SIG-M5 (cell line): ENCODE data around the gene SPC24.
A peak's percentile ranks its signal among the peaks of the same experiment; 100 is the strongest.

Experiments used
- DNase-seq: peaks from one replicate; lab custom pipeline; 2025; lab: John Stamatoyannopoulos, UW

The SPC24 gene, protein sequence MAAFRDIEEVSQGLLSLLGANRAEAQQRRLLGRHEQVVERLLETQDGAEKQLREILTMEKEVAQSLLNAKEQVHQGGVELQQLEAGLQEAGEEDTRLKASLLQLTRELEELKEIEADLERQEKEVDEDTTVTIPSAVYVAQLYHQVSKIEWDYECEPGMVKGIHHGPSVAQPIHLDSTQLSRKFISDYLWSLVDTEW

DNA sequence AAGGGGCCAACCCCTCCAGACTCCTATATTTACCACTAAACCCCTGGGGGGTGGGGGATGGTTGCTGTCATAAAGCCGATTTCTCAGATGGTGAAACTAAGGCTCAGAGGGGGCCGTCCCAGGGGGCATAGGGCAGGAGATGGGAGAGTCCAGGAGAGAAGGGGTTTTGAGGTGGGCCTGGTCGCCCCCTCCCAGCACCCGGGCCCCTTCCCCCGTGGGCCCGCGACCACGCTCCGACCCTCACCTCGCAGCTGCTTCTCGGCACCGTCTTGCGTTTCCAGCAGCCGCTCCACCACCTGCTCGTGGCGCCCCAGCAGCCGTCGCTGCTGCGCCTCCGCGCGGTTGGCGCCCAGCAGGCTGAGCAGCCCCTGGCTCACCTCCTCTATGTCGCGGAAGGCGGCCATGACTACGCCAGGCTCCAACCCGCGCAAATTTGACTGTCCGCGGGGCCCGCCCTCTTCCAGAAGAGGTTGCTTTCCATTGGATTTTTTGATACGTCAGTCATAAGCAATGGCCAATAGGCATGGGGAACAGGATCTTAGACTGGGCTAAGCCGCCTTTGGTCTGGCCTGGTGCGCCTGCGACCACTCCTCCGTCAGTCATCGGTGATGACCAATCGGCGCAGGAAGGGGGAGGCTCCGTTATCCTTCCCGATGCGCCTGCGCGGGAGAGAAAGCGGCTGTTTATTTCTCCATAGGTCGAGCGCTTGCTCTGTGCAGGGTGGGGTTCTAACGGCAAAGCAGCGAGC is at the start of gene SPC24:
SPC24 (minus strand) TSS at position 410 of the 748 bp plus-strand sequence; CDS start at position 404, 6 bp downstream.
- peak; percentile 88 for DNase-seq

DNA sequence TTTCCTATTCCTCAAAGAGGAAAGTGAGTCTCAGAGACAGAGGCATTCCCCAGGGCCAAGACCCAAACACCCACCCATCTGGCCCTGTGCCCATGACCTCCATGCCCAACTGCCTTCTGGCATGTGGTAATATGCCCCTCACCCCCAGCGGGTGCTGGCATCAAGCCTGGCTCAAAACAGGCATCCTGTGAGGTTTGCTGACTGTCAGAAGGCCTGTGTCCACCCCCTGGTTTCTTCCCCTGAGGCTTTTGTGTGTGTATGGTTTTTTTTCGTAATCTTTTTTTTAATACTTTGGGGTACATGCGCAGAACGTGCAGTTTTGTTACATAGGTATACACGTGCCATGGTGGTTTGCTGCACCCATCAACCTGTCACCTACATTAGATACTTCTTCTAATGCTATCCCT is 49.4 kb upstream of the SPC24 start:
- DNase-seq, result no peak

DNA sequence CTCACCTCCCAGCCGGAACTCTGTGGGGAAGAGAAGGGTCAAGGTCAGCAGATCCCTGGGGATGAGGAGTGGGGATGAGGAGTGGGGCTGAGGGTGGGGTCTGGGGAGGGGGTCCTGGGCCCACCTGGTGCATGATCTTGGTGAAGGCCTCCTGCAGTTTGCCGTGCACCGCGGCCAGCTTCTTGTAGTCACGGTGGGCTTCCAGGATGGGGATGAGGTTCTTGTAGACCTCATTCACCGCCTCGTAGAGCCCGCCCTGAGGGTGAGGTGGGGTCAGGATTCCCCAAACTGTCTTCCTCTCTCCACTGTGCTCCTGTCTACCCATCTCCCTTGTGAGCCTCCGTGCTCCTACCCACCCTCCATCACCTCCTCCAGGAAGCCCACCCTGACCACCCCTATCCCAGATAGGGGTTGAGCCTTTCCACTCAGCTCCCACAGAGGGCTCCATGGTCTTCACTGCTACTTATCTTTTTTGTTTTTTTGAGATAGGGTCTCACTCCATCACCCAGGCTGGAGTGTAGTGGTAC is 48.6 kb upstream of the SPC24 start:
- DNase-seq, result no peak

DNA sequence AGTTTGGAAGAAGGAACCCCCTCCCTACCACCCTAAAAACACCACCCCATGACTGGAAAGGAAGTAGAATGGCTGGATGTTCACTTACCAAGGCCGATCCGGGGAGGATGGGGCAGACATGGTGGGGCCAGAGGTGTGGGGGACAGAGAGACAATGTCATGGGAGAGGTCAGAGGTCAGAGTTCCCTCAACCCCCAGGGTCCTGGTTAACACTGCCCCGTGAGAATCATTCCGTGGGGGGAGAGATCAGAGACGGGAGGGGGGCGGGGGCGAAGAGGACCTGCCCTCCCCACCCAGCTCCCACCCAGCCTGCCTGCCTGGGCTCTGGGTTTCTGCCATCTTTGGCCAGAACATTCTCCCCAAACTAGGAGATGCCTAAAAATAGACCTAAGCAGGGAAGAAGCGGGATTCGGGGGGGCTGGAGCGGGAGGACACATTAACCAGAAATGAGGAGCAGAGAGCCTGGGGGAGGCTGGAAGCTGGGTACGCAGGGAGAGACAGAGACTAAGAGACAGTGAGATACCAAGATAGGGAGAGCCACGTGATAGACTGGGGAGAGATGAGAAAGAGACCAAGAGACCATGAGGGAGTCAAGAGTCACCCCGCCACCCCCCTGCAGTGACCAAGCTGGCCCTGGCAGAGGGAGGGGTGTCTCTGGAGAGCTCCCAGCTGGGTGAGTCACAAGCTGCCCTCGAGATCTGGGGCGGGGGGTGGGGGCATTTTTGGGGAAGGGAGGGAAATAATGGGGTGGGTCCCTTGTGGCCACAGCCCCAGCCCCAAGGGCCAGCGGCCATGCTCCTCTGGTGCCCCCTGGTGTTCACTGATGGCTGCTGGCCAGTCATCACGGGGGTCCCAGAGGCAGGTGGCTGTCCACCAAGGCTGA is 47.9 kb upstream of the SPC24 start:
- no peak for DNase-seq

DNA sequence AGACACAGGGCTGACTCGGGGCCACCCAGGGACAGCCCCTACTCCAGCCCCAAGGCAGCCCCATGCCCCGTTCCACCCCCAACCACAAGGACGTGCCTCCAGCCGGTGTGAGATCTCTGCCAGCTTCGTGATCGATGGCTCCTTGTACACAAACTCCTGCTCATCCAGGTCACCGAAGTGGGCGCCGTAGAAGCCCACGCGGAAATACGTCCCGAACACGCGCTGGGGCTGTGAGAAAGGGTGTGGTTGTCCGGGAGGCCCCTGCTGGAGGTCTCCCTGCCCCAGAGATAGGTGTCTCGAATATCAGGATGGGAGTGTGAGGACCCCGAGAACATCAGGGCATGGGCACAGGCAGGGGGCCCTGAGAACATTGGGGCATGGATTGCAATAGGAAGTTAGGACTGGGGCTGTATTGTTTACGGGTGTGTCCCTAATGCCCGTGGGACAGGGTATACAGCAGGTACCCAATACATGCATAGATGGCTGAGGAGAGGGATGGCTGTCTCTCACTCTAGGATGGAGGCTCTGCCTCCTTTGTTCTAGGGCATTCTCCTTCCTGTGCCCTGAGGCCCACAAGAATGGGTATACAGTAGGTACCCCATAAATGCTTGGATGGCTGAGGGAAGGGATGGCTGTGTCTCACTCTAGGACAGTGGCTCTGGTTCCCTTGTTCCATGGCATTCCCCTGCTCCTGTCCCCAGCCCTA is 47.1 kb upstream of the SPC24 start:
- DNase-seq, result no peak

DNA sequence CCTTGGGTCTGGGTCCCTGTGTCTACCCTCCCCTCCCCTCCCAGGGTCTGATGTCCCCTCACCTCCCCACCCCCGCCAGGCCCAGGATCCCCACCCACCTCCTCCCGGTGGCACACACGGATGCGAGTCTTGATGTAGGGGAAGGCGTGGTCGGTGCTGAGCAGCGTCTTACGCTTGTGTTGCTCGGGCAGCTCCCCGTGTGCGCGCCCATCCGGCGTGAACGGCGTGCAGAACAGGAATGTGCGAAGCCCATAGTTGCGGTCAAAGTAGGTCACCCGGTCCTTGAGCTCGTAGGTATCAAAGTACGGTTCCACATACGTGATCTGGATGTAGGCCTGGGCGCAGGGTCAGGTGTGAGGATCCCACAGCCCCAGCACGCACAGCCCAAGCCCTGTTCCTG is 46.2 kb upstream of the SPC24 start:
- DNase-seq, result no peak

DNA sequence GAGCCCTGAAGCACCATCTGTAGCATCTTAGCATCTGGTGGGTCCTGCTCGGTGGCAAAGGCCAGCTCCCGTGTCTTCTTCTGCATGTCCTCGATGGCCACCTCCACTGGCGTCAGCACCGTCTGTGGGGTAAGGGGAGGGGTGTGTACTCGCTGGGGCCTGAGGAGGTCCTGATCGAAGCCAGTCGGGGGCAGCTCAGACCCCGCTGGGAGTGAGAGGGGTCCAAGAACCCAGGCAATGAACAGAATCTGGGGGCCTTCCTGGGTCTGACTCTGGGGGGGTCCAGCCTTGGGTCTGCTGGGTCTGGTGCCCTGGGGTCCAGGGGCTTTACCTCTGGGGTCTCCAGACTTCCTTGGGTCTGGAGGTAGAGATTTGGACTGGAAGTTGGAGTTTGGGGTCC is 45.3 kb upstream of the SPC24 start:
- DNase-seq, result no peak

DNA sequence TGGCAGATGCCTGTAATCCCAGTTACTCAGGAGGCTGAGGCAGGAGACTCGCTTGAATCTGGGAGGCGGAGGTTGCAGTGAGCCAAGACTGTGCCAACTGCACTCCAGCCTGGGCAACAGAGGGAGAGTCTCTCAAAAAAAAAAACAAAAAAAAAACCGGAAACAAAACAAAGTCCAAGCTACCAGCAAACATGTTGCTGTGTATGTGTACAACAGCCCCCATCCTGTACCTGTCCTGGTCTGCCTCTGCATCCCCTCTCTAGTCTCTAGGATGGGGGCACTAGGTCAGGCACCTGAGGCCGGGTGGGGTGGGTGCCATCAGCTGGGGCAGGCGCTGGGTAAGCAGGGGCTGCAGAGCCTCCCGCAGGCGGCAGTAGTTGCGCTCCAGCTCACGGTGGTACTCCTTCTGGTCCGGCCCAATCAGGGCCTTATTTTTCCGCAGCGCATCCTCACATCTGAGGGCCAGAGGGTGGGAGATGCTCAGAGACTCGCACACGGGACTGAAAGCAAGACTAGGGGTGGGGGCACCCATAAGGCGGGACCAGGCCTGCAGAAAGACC is 44.5 kb upstream of the SPC24 start:
- DNase-seq, result no peak

DNA sequence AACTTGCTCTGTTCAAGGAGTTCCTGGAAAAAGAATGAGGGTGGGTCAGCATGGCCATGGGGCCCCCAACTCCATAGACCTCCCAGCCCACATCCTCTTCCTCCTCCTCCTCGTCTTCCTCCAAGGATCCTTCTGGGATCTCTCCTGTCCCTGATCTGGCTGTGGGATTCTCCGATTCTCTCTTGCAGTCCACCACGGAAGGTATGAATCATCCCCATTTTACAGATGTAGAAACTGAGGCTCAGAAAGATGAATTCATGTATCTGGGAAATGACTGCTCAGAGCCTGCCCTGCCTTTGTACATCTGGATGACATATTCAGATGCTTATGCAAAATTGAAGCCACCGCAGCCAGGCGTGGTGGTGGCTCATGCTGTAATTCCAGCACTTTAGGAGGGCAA is 43.9 kb upstream of the SPC24 start:
- DNase-seq, result no peak

DNA sequence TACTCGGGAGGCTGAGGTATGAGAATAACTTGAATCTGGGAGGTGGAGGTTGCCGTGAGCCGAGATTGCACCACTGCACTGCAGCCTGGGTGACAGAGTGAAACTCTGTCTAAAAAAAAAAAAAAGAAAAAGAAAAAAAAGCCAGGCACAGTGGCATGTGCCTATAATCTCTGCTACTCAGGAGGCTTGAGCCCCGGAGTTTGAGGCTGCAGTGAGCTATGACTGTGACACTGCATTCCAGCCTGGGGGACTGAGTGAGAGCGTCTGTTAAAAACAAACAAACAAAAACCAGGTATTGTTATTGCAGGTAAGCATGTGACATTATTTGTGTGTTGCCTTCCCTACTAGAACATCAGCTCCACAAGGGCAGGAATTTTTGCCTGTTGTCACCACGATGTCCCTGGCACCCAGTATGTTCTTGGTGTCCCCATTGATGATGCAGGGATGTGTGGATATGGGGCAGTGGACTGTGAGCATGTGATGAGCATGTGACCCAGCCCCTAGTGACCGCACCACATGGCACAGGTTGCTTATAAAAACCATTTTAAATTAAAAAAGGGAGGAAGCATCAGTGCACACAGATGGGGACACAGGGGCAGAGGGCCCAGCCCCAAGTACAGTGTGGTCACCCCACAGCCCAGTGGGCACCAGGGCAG is 43.3 kb upstream of the SPC24 start:
- DNase-seq, result no peak

DNA sequence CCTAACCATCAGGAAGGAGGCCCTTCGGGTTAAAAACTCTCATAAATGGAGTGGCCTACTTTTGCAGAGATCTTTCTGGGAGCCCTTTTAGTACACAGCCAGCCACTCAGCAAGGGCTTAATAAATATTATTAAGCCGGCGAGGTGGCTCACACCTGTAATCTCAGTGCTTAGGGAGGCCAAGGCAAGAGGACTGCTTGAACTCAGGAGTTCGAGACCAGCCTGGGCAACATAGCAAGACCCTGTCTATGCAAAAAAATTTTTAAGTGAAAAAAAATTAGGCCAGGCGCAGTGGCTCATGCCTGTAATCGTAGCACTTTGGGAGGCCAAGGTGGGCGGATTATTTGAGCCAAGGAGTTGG is 42.6 kb upstream of the SPC24 start:
- no peak for DNase-seq

DNA sequence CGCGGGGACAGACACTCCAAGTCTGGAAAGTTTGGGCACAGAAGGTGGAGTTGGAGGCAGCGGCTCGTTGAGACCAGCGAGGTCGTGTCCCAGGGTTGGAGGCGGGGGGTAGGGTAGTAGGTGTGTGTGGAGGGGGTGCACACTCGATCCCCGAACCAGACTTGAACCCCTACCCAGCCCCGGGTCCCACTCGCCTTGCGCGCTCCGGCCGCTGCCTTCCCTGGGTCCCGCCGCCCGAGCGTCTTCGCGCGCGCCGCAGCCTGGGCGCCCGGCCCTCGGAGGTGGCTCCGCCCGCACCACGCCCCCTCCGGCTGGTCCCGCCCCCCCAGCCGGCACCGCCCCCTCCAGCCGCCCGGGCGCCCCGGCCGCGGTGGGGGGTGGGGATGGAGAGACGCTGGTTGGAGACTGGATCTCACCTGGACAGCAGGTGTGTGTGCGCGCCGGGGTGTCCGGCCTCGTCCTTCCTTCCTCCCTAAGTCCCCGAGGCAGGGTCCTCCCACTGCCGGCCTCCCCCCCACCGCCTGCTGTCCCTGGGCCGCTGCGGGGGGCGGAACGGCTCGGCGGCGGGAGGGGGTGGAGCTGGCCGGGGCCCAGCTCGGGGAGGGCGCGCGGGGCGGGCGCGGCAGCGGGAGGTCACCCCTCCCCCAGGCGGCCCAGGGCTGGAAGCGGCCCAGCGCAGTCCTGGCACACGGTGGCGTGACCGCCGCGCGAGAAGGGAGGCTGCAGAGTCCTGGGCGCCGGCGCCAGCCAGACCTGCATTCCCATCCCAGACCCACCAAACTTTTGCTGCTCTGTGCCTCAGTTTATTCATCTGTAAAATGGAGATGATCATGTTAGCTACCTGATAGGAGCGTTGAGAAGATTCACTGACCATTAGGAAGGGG is 42.0 kb upstream of the SPC24 start, which contains the start of gene KANK2:
KANK2 (minus strand) TSS at position 255 of the 884 bp plus-strand sequence. CDS start 3,034 bp downstream, outside the sequence.
- no peak for DNase-seq

DNA sequence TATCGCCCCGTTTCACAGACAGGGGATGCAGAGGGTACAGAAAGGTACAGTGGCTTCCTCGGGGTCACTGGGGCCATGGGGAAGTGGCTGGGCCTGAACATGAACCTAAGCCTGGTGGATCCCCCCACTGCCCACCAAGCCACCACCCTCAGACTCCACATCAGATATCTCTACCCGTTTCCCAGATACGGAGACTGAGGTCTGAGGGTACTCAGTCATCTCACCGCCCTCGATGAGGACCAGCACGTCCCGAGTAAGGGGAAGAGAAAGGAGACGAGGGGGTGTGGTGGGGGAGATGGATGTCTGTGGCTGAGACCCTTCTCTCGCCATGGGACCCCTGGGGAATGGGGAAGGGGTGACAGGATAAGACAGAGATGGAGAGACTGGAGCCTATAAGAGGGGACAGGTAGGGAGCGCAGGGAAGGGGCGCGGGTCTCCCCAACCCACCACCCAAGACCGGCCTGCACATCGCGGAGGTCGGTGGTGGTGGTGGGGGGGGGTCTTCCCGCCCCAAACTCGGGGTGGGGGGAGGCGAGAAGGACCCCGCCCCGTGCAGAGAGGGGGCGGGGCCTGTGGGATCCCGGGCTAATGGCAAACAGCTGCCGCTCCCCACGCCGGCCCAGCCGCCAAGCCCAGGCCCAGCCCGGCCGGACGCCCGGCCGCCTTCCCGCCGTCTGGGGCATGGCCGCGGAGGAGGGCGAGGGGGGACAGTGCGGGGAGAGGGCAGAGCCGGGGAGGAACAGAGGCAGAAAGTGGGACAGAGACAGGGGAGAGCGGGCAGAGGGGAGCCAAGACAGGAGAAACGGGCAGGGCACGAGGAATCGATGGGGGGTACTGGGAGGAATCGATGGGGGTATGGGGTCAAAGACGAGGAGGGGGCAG is 41.1 kb upstream of the SPC24 start:
- DNase-seq, result no peak

DNA sequence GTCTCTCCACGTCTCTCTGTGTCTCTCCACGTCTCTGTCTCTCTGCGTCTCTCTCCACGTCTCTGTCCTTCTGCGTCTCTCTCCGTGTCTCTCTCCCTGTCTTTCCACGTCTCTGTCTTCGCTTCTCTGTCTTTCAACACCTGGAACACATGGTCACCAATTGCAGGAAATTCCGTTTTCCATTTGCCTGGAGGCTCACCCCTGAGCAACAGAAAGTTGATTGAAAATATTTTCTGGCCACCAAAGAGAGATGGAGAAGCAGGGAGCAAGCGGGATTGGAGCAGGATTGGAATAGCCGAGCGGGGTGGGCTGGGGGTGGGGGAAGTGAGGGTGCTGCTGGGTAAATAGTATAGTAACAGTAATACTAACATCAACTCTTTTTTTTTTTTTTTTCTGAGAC is 40.1 kb upstream of the SPC24 start:
- DNase-seq, result no peak

DNA sequence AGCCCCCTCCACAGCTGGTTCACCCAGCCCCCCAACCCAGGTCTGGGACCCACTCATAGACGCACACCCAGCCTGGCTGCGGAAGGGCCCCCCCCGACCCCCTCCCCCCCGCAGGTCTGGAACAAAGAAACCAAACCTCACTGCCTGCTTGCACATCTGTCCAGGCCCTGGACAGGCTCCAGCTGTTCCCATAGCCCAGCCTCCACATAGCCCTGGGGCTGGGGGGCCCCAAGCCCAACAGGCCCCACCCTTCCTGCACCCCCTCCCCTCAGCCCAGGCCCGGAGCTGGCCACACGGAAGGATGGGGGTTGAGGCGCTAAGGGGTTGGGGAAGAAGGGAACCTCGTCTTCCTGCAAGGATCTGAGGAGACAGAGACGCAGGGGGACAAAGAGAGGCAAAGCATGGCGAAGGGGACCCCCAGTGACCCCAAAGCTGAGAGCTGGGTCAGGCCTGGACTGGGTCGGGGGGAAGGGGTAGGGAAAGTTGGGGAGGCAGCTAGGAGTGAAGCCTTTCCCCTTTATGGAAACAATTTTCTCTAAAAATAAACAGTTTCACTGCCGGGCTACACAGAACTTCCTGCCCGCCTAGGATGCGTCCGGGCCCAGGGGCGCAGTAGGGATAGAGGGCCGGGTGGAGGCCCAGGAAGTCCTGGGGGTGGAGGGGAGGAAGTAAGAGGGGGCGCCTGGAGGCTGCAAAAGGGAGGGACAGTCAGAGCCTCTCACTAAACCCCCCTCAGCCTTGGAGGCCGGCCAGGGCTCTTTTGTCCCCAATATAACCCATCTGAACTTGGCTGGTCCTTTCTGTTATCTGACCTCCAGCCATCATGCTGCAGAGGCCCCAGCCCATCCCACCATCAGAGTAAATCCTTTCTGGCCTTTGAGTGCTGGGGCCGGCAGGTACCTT is 39.3 kb upstream of the SPC24 start:
- no peak for DNase-seq

DNA sequence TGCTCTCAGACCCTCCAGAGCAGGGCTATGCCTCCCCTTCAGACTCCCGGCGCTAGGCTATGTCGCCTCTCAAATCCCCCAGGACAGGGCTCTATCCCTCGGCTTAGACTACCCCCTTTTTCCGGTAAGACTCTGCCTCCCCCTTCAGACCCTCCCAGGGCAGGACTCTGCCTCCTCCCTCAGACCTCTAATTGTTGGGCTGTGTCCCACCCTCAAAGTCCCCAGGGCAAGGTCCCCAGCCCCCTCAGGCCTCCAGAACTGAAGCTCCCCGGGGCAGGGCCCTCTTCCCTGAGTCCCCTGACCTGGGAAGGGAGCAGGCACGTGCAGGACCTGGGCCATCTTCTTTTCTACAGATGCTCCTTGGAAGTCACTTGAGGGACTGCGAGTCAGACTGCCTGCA is 38.6 kb upstream of the SPC24 start:
- DNase-seq, result no peak

DNA sequence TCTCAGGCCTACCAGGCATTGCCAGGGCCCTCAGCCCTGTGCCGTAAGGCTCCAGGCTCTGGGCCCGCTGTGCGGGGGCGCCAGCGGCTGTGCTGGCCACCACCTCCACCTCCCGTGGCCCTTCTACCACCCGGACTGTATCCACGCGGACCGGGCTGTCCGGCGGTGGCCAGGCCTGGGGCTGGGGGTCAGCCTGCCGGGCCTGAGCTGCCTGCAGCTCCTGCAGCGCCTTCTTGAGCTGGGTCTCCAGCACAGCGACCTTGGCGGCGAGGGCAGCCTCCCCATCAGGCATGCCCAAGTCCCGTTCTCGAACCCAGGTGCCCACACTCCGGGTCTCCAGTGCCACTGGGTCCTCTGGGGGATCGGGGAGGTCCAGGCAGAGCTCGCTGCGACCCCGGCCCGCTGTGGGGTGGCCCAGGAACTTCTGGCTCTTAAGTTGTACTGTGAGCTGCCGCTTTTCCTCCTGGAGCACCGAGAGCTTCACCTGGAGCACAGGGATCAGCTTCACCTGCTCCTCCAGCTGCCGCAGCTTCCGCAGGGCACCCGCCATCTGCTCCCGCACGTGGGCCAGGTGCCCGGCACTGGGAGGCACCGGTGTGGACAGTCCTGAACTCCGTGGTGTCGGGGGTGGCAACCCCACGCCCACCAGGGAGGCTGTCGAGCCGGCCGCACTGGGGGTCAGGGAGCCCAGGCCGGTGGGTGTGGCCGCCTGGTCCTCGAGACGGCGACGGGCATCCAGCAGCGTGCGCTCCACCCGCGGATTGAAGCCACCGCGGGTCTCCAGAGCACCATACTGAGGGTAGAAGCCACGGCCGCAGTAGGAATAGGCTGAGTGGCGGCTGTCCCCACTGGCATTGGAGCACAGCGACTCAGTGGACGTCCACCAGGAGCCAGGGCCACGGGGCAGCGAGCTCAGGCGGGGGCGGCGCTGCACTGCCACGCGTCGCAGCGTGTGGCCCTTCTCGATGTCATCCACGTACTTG is 37.7 kb upstream of the SPC24 start:
- no peak for DNase-seq
